ENCODE results near the gene MRPL12. TPM values are rescaled to one million over a fixed set of nuclear protein-coding genes. Genes with fewer than 3 reads are reported as not detected.

Gene MRPL12
- total and polyA plus RNA-seq, 4 donors = 9.1 to 121 (median 59.3) TPM

DNA sequence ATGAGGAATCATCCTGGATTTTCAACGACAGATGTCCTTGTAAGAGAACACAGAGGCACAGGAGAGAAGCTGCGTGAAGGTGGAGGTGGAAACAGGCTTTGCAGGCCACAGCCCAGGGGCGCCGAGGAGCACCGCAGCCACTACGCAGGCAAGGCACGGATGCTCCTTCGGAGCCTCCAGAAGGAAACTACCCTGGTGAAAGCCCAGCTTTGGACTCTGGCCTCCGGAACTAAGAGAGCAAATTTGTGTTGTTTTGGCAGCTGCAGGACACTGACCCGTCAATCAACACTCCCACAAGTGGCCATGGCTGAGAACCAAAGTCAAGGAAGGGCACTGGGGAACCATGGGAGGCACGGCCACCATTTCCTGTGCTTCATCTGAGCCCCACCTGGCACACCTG lies 23.0 kb upstream of the MRPL12 start:
- Histone ChIP-seq H3K27ac (ENCODE audit: low read depth in 1 of 2, low read length in 2 of 2) (peak overlapping the region; percentile 32 to 54), H3K4me1 (ENCODE audit: control insufficient read depth in 4 of 4, insufficient read depth in 4 of 4, low read length in 3 of 4) (peaks cover 13 to 50% (median 37%) of the 10 kb centered on the region in 4 donors), H3K36me3 (ENCODE audit: control insufficient read depth in 4 of 4, insufficient read depth in 3 of 4, low read depth in 1 of 4, low read length in 3 of 4) (no peaks in the 10 kb centered on the region), H3K9me3 (ENCODE audit: control insufficient read depth in 4 of 4, low read length in 3 of 4) (no peaks in the 10 kb centered on the region), H3K27me3 (ENCODE audit: control insufficient read depth in 4 of 4, insufficient read depth in 4 of 4, low read length in 3 of 4) (no peaks in the 10 kb centered on the region), H3K4me3 (ENCODE audit: low read depth in 1 of 3, low read length in 3 of 3) (no peak overlapping the region), H3K9ac (ENCODE audit: low read depth in 1 of 2, low read length in 2 of 2) (no peak overlapping the region)
- 42% methylated on average over 11 of the region's 11 CpGs for WGBS
- no peak for DNase-seq (ENCODE audit: low spot score)
- TF ChIP-seq HNF4A (conservative IDR thresholded peaks at IDR 0.05) (peak; percentile 86 to 90), EGR1 (IDR thresholded peaks at IDR 0.05; ENCODE audit: low read depth in 2 of 2) (no peak), SP1 (IDR thresholded peaks at IDR 0.05) (peak; percentile 72), JUND (IDR thresholded peaks at IDR 0.05) (no peak), RXRA (IDR thresholded peaks at IDR 0.05) (peak; percentile 50 to 59), GABPA (IDR thresholded peaks at IDR 0.05 in 1 of 2, conservative IDR thresholded peaks at IDR 0.05 in 1 of 2) (peak in 1 of 2 donors; percentile 69), HNF4G (IDR thresholded peaks at IDR 0.05) (peak; percentile 69)

GRCh38 chr17:81681672-81682071 lies 21.5 kb upstream of the MRPL12 start:
- TF ChIP-seq NR2F2 (IDR thresholded peaks at IDR 0.05) (no peak), CTCF (IDR thresholded peaks at IDR 0.05; ENCODE audit: low read depth, low read length, missing input control) (no peak), MAX (IDR thresholded peaks at IDR 0.05) (no peak), SP1 (IDR thresholded peaks at IDR 0.05) (no peak), HNF4A (conservative IDR thresholded peaks at IDR 0.05) (no peak), GABPA (IDR thresholded peaks at IDR 0.05 in 1 of 2, conservative IDR thresholded peaks at IDR 0.05 in 1 of 2) (no peak), HNF4G (IDR thresholded peaks at IDR 0.05) (no peak), REST (IDR thresholded peaks at IDR 0.05) (no peak), JUND (IDR thresholded peaks at IDR 0.05) (no peak), TAF1 (conservative IDR thresholded peaks at IDR 0.05) (no peak), RXRA (IDR thresholded peaks at IDR 0.05) (no peak), FOXA2 (IDR thresholded peaks at IDR 0.05) (no peak), FOXA1 (IDR thresholded peaks at IDR 0.05) (no peak), ATF3 (IDR thresholded peaks at IDR 0.05) (no peak), YY1 (IDR thresholded peaks at IDR 0.05) (no peak)
- no peak overlapping the region for H3K27ac ChIP-seq (ENCODE audit: low read depth in 1 of 2, low read length in 2 of 2)
- H3K9me3 ChIP-seq (ENCODE audit: control insufficient read depth in 4 of 4, low read length in 3 of 4) = no peaks in the 10 kb centered on the region
- H3K4me3 ChIP-seq (ENCODE audit: low read depth in 1 of 3, low read length in 3 of 3) = no peak overlapping the region
- H3K9ac ChIP-seq (ENCODE audit: low read depth in 1 of 2, low read length in 2 of 2) = no peak overlapping the region
- WGBS = 70% methylated on average over 17 of the region's 17 CpGs
- peaks cover 0 to 5% (median 4%) of the 10 kb centered on the region in 4 donors for H3K36me3 ChIP-seq (ENCODE audit: control insufficient read depth in 4 of 4, insufficient read depth in 3 of 4, low read depth in 1 of 4, low read length in 3 of 4)
- H3K4me1 ChIP-seq (ENCODE audit: control insufficient read depth in 4 of 4, insufficient read depth in 4 of 4, low read length in 3 of 4) = peaks cover 16 to 57% (median 43%) of the 10 kb centered on the region in 4 donors
- no peak for DNase-seq (ENCODE audit: low spot score)
- H3K27me3 ChIP-seq (ENCODE audit: control insufficient read depth in 4 of 4, insufficient read depth in 4 of 4, low read length in 3 of 4) = no peaks in the 10 kb centered on the region

Measured in liver (tissue), 9 donors.